GM18870 (cell line): ENCODE data around the gene PAQR7.
"Not testable (repeated sequence)": the region's sequence is repeated elsewhere in the genome, so short reads cannot be mapped to it uniquely, and the experiment has no call there.

ENCODE experiments used
- ATAC-seq: cut with Tn5 transposase; IDR thresholded peaks from one replicate; pipeline ENCODE4 v1.9.1; 2021; ENCODE audit warnings: moderate library complexity; ENCODE audit not compliant: unreplicated experiment

PAQR7 gene

GRCh38 chr1:25854554-25854953 lies 21.0 kb downstream of the PAQR7 start:
- no peak for ATAC-seq

GRCh38 chr1:25848531-25848930 lies 27.0 kb downstream of the PAQR7 start:
- ATAC-seq: no peak

GRCh38 chr1:25847929-25848328 lies 27.6 kb downstream of the PAQR7 start:
- no peak for ATAC-seq

GRCh38 chr1:25845664-25846063 lies 29.8 kb downstream of the PAQR7 start:
- no peak for ATAC-seq

- no peak for ATAC-seq
Observed at GRCh38 chr1:25844536-25845337, 30.8 kb downstream of the PAQR7 start.

GRCh38 chr1:25843483-25843882 lies 32.0 kb downstream of the PAQR7 start:
- no peak for ATAC-seq

- ATAC-seq: not testable (repeated sequence)
Observed at GRCh38 chr1:25839808-25840207, 35.7 kb downstream of the PAQR7 start.

GRCh38 chr1:25837262-25837875 lies 38.1 kb downstream of the PAQR7 start:
- no peak for ATAC-seq

GRCh38 chr1:25836695-25837094 lies 38.8 kb downstream of the PAQR7 start:
- ATAC-seq: no peak

- ATAC-seq: no peak
Observed at GRCh38 chr1:25834894-25835293, 40.6 kb downstream of the PAQR7 start.

GRCh38 chr1:25833158-25833557 lies 42.4 kb downstream of the PAQR7 start:
- no peak for ATAC-seq

- ATAC-seq: no peak
Observed at GRCh38 chr1:25832336-25833037, 43.0 kb downstream of the PAQR7 start.

GRCh38 chr1:25831569-25832196 lies 43.8 kb downstream of the PAQR7 start:
- no peak for ATAC-seq

GRCh38 chr1:25829046-25829445 lies 46.5 kb downstream of the PAQR7 start:
- ATAC-seq: no peak

GRCh38 chr1:25828491-25828890 lies 47.0 kb downstream of the PAQR7 start:
- ATAC-seq: no peak

GRCh38 chr1:25826571-25826970 lies 48.9 kb downstream of the PAQR7 start:
- ATAC-seq: no peak

- ATAC-seq: no peak
Observed at GRCh38 chr1:25825605-25826004, 49.9 kb downstream of the PAQR7 start.

GRCh38 chr1:25821630-25822091 lies 53.8 kb downstream of the PAQR7 start:
- no peak for ATAC-seq

GRCh38 chr1:25821112-25821476 lies 54.4 kb downstream of the PAQR7 start:
- no peak for ATAC-seq

- ATAC-seq: peak; percentile 37
Observed at GRCh38 chr1:25820247-25821111, 55.0 kb downstream of the PAQR7 start.
